Left ventricle myocardium inferior (tissue), 1 donor: ENCODE results near the gene INPP5B. TPM values are rescaled to one million over a fixed set of nuclear protein-coding genes. Genes with fewer than 3 reads are reported as not detected.

Experiments used
- DNase-seq: peaks from one replicate; pipeline ENCODE4 v3.0.0-alpha.2; 2020
- H3K27ac ChIP-seq: fragments of 200-600 bp; replicated peaks from 2 replicates; pipeline ENCODE4 v1.8.0; 2021
- H3K27me3 ChIP-seq: fragments of 200-600 bp; 2 replicates; pipeline ENCODE4 v1.8.0; 2021; ENCODE audit warnings: low read depth
- H3K36me3 ChIP-seq: fragments of 200-600 bp; 2 replicates; pipeline ENCODE4 v1.8.0; 2021
- H3K4me1 ChIP-seq: fragments of 200-600 bp; 2 replicates; pipeline ENCODE4 v1.8.0; 2021
- H3K4me3 ChIP-seq: fragments of 200-600 bp; 2 replicates; pipeline ENCODE4 v1.8.0; 2021; ENCODE audit warnings: mild to moderate bottlenecking, moderate library complexity
- H3K9me3 ChIP-seq: fragments of 200-600 bp; replicated peaks from 2 replicates; pipeline ENCODE4 v1.8.0; 2021
- intact Hi-C: fragments of 100-400 bp; cut with micrococcal nuclease; formaldehyde crosslinking; loops from one replicate; pipeline ENCODE4 v1.11.0; 2022
- total RNA-seq: library from RNA; stranded (reverse); fragmentation: NEBNext Ultra II Directional; extraction: Animal tissue kit (Norgen Biotek cat#: 25700); gene quantifications from one replicate; pipeline ENCODE4 v1.2.1, GENCODE V29; 2021
- TF ChIP-seq, protein P1 (sequence below): fragments of 200-600 bp; IDR thresholded peaks from 2 replicates; pipeline ENCODE4 v1.8.0; 2021; ENCODE audit warnings: antibody characterized with exemption, mild to moderate bottlenecking, borderline replicate concordance
- donor health status: DM: no; HTN: yes; CAD: no; lungs with severe emphysema.

Gene INPP5B
- total RNA-seq, 1 donor from 2014 or later = 10.9 TPM

DNA sequence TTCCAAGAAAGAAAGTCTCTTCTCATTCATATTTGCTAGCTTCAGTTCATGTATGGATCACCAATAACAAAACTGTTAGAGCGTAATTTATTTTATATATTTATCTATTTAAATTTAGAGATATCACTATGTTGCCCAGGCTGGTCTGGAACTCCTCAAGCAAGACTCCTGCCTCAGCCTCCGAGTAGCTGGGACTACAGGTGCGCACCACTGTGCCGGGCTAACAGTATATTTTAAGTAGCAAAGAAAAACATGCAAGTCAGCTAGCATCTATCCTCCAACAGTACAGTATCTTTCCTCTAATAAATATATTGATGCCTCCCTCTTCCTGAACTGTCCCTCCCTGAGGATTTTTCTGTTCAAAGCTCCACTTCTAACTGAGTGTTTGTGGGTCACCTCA, 21.5 kb downstream of the INPP5B start:
- no peak overlapping the region for H3K4me3 ChIP-seq
- intact Hi-C loops = no loop called here
- no peaks in the 10 kb centered on the region for H3K9me3 ChIP-seq
- DNase-seq = no peak
- no peaks in the 10 kb centered on the region for H3K36me3 ChIP-seq
- peak overlapping the region; percentile 71 for H3K27ac ChIP-seq
- TF ChIP-seq, protein P1, sequence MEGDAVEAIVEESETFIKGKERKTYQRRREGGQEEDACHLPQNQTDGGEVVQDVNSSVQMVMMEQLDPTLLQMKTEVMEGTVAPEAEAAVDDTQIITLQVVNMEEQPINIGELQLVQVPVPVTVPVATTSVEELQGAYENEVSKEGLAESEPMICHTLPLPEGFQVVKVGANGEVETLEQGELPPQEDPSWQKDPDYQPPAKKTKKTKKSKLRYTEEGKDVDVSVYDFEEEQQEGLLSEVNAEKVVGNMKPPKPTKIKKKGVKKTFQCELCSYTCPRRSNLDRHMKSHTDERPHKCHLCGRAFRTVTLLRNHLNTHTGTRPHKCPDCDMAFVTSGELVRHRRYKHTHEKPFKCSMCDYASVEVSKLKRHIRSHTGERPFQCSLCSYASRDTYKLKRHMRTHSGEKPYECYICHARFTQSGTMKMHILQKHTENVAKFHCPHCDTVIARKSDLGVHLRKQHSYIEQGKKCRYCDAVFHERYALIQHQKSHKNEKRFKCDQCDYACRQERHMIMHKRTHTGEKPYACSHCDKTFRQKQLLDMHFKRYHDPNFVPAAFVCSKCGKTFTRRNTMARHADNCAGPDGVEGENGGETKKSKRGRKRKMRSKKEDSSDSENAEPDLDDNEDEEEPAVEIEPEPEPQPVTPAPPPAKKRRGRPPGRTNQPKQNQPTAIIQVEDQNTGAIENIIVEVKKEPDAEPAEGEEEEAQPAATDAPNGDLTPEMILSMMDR = no peak
- H3K27me3 ChIP-seq = no peaks in the 10 kb centered on the region
- peaks cover 59% of the 10 kb centered on the region for H3K4me1 ChIP-seq

DNA sequence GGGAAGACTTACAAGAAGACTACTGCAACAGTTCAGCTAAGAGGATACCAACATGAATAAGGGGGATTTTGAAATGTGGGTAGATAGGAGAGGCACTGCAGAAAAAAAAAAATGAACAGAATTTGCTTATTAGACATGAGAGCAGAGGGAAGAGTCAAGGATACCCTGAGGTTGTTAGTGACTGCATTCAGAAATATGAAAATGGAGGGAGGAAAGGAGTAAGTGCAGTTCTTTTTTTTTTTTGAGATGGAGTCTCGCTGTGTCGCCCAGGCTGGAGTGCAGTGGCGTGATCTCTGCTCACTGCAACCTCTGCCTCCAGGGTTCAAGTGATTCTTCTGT, 23.3 kb downstream of the INPP5B start:
- DNase-seq = no peak
- H3K27me3 ChIP-seq = no peaks in the 10 kb centered on the region
- H3K27ac ChIP-seq = no peak overlapping the region
- no peaks in the 10 kb centered on the region for H3K9me3 ChIP-seq
- intact Hi-C loops = no loop called here
- no peaks in the 10 kb centered on the region for H3K36me3 ChIP-seq
- no peak overlapping the region for H3K4me3 ChIP-seq
- TF ChIP-seq, protein P1 = no peak
- peaks cover 59% of the 10 kb centered on the region for H3K4me1 ChIP-seq

DNA sequence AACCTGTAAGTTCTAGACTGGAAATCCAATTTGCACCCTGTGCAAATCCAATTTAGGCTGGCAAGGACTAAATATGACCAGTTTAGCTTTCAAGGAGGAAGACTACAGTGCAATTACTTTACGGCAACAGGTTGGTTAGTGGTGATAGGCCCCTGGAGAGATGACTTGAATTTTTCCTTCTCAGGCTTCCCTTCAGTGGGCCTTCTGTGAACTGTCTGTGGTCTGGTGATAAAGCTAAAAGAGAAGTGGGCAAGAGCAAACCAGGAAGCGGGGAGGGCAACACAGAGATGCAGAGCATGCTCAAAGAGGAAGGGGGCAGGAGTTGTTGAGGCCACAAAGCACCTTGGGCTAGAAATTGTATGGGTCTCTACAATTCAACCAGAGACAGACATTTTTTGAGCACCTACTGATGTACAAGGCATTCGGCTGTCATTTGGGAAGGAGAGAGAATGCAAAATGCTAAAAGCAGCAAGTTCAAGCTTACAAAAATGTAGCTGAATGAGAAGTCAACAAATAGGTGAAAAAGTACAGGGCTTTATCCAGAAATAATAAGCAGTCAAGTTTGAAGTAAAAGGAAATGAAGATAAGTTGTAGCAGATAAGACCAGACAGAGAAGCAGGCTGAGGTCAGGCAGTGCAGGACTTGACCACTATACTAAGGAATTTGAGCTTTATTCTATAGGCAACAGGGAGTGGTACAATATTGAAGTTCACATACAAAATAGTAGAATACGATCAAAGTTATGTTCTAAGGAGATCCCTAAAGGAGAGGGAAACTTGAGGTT, 23.9 kb downstream of the INPP5B start:
- no peak overlapping the region for H3K27ac ChIP-seq
- H3K27me3 ChIP-seq = no peaks in the 10 kb centered on the region
- H3K9me3 ChIP-seq = no peaks in the 10 kb centered on the region
- H3K4me3 ChIP-seq = no peak overlapping the region
- DNase-seq = no peak
- TF ChIP-seq, protein P1 = no peak
- intact Hi-C loops = no loop called here
- no peaks in the 10 kb centered on the region for H3K36me3 ChIP-seq
- peaks cover 59% of the 10 kb centered on the region for H3K4me1 ChIP-seq

DNA sequence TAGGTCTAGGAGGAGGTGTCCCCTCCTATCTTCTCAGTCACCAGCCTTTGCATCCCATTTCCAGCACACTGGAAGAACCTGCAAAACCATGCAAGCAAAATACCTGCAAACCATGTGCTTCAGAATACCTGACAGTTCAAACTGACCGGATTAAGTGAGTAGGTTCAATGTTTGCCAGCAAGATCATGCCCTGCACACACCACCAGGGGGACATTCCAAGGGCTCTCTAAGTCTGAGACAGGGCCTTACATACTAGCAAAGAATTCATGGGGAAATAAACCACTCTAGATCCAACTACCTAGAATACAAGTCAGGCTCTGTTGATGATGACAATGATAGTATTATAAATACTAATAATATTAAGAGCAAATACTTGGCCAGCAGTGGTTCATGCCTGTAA, 27.6 kb downstream of the INPP5B start:
- Histone ChIP-seq H3K4me1 (peaks cover 58% of the 10 kb centered on the region), H3K36me3 (no peaks in the 10 kb centered on the region), H3K27me3 (no peaks in the 10 kb centered on the region), H3K9me3 (no peaks in the 10 kb centered on the region), H3K27ac (no peak overlapping the region), H3K4me3 (no peak overlapping the region)
- TF ChIP-seq, protein P1 = peak; percentile 32
- DNase-seq = no peak
- intact Hi-C loops = no loop called here

DNA sequence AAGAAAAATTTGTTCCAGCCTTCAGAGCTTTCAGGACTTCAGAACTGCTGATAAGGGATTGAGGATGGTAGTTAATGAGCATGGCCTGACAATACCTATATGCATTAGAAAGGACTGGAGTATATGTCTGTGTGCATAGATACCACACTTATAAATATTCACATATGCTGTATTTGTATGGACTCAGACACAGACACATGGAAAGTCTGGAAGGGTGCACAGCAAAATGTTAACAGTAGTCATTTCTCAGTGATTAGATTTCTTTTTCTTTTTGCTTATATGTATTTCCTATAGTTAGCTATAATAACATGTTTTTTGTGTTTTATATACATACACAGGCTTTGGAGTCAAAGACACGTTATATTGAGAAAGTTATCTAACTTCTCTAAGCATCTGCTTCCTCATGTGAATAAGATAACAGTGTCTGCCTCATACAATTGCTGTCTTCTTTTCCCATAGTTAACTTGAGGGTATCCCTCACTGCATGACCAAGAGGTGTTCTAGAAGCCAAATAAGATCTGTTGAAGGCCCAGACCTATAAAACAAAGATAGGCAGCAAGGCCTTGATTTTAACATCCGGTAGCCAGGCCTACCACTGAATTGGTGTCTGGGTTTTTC, 31.3 kb downstream of the INPP5B start:
- H3K27me3 ChIP-seq = no peaks in the 10 kb centered on the region
- DNase-seq = no peak

More for the DNA sequence above, 31.3 kb downstream of the INPP5B start:
- peaks cover 10% of the 10 kb centered on the region for H3K36me3 ChIP-seq
- peaks cover 58% of the 10 kb centered on the region for H3K4me1 ChIP-seq
- H3K27ac ChIP-seq = peak overlapping the region; percentile 63
- intact Hi-C loops = no loop called here
- TF ChIP-seq, protein P1 = no peak
- no peaks in the 10 kb centered on the region for H3K9me3 ChIP-seq
- H3K4me3 ChIP-seq = peak overlapping the region; percentile 31
